H9 (cell line): ENCODE data around the gene ST6GALNAC3. TPM values are rescaled to one million over a fixed set of nuclear protein-coding genes. Genes with fewer than 3 reads are reported as not detected.

Experiments used
- DNase-seq: peaks from one replicate; pipeline ENCODE4 v3.0.0-alpha.2; 2017
- H2AFZ ChIP-seq: one replicate; pipeline ENCODE4 v1.6.1; 2013; ENCODE audit warnings: mild to moderate bottlenecking, low read length, control low read depth, moderate library complexity
- H2AK5ac ChIP-seq: 2 replicates; pipeline ENCODE4 v1.6.1; 2013; ENCODE audit warnings: low read length, control low read depth, mixed read lengths; ENCODE audit not compliant: insufficient read length
- H2BK120ac ChIP-seq: one replicate; pipeline ENCODE4 v1.6.1; 2013; ENCODE audit warnings: low read depth, mild to moderate bottlenecking, low read length, control low read depth, inconsistent platforms; ENCODE audit not compliant: poor library complexity, severe bottlenecking
- H2BK12ac ChIP-seq: 2 replicates; pipeline ENCODE4 v1.6.1; 2013; ENCODE audit warnings: low read length, control low read depth, mixed read lengths, low read depth; ENCODE audit not compliant: insufficient read length
- H2BK15ac ChIP-seq: 2 replicates; pipeline ENCODE4 v1.6.1; 2013; ENCODE audit warnings: low read depth, low read length, control low read depth
- H2BK20ac ChIP-seq: one replicate; pipeline ENCODE4 v1.6.1; 2013; ENCODE audit warnings: low read depth, mild to moderate bottlenecking, low read length, control low read depth, inconsistent platforms; ENCODE audit not compliant: poor library complexity, severe bottlenecking
- H2BK5ac ChIP-seq: 2 replicates; pipeline ENCODE4 v1.6.1; 2013; ENCODE audit warnings: low read length, control low read depth, mixed read lengths; ENCODE audit not compliant: insufficient read length
- H3K14ac ChIP-seq: 2 replicates; pipeline ENCODE4 v1.6.1; 2013; ENCODE audit warnings: low read length, control low read depth; ENCODE audit not compliant: insufficient read depth
- H3K18ac ChIP-seq: 2 replicates; pipeline ENCODE4 v1.6.1; 2013; ENCODE audit warnings: low read depth, mild to moderate bottlenecking, mixed read lengths, low read length, control low read depth; ENCODE audit not compliant: insufficient read length
- H3K23ac ChIP-seq: 2 replicates; pipeline ENCODE4 v1.6.1; 2013; ENCODE audit warnings: low read length, control low read depth, mixed read lengths, low read depth; ENCODE audit not compliant: insufficient read length
- H3K23me2 ChIP-seq: 2 replicates; pipeline ENCODE4 v1.6.1; 2013; ENCODE audit warnings: low read depth, mild to moderate bottlenecking, mixed read lengths, low read length, control low read depth; ENCODE audit not compliant: insufficient read length, poor library complexity, severe bottlenecking
- H3K27ac ChIP-seq: 2 replicates; pipeline ENCODE4 v1.5.1; 2013; ENCODE audit warnings: low read length, control low read depth, mixed read lengths, low read depth; ENCODE audit not compliant: insufficient read length
- H3K27me3 ChIP-seq: 2 replicates; pipeline ENCODE4 v1.6.1; 2013; ENCODE audit warnings: low read length, control low read depth, inconsistent platforms; ENCODE audit not compliant: insufficient read depth
- H3K4ac ChIP-seq: 2 replicates; pipeline ENCODE4 v1.6.1; 2013; ENCODE audit warnings: low read depth, mild to moderate bottlenecking, control low read depth, inconsistent platforms, low read length, moderate library complexity
- H3K4me1 ChIP-seq: 2 replicates; pipeline ENCODE4 v1.6.1; 2013; ENCODE audit warnings: low read length, control low read depth, inconsistent platforms; ENCODE audit not compliant: insufficient read depth
- H3K4me2 ChIP-seq: 2 replicates; pipeline ENCODE4 v1.6.1; 2013; ENCODE audit warnings: low read length, control low read depth, mixed read lengths; ENCODE audit not compliant: insufficient read length, insufficient read depth
- H3K56ac ChIP-seq: 2 replicates; pipeline ENCODE4 v1.6.1; 2013; ENCODE audit warnings: low read depth, mild to moderate bottlenecking, mixed read lengths, low read length, control low read depth; ENCODE audit not compliant: insufficient read length
- H3K79me1 ChIP-seq: 2 replicates; pipeline ENCODE4 v1.6.1; 2013; ENCODE audit warnings: low read depth, mild to moderate bottlenecking, moderate library complexity, low read length, control low read depth, inconsistent platforms; ENCODE audit not compliant: insufficient read depth, poor library complexity, severe bottlenecking
- H3K79me2 ChIP-seq: 2 replicates; pipeline ENCODE4 v1.6.1; 2013; ENCODE audit warnings: low read length, control low read depth, inconsistent platforms; ENCODE audit not compliant: insufficient read depth
- H3K9ac ChIP-seq: 2 replicates; pipeline ENCODE4 v1.6.1; 2013; ENCODE audit warnings: low read length, control low read depth, mixed read lengths; ENCODE audit not compliant: insufficient read length; ENCODE audit errors: extremely low read depth
- H3K9me3 ChIP-seq: one replicate; pipeline ENCODE4 v1.6.1; 2013; ENCODE audit warnings: low read depth, low read length, inconsistent platforms; ENCODE audit not compliant: control insufficient read depth
- H3T11ph ChIP-seq: one replicate; pipeline ENCODE4 v1.6.1; 2013; ENCODE audit warnings: mild to moderate bottlenecking, low read length, control low read depth, inconsistent platforms
- H4K20me1 ChIP-seq: one replicate; pipeline ENCODE4 v1.6.1; 2013; ENCODE audit not compliant: control insufficient read depth, insufficient read length, insufficient read depth
- H4K5ac ChIP-seq: 2 replicates; pipeline ENCODE4 v1.6.1; 2013; ENCODE audit warnings: low read depth, mild to moderate bottlenecking, mixed read lengths, low read length, control low read depth; ENCODE audit not compliant: insufficient read length
- H4K8ac ChIP-seq: replicated peaks from 2 replicates; pipeline ENCODE4 v1.6.1; 2013; ENCODE audit warnings: low read length, control low read depth, mixed read lengths, low read depth; ENCODE audit not compliant: insufficient read length
- H4K91ac ChIP-seq: 2 replicates; pipeline ENCODE4 v1.6.1; 2013; ENCODE audit warnings: low read depth, mild to moderate bottlenecking, moderate library complexity, mixed read lengths, low read length, control low read depth; ENCODE audit not compliant: insufficient read length
- H3K27ac Mint-ChIP-seq, 3 experiments: 2 replicates in 2 of 3; 3 replicates in 1 of 3; pipeline ENCODE4 v1.8.0; 2020 to 2021; ENCODE audit warnings: mixed read lengths in 3 of 3, mild to moderate bottlenecking in 1 of 3, moderate library complexity in 1 of 3
- H3K27me3 Mint-ChIP-seq: 2 replicates; pipeline ENCODE4 v1.8.0; 2021; ENCODE audit warnings: low read depth, mild to moderate bottlenecking, moderate library complexity, mixed read lengths
- H3K36me3 Mint-ChIP-seq, 3 experiments: 2 replicates in 2 of 3; 3 replicates in 1 of 3; pipeline ENCODE4 v1.8.0; 2020 to 2021; ENCODE audit warnings: low read depth in 3 of 3, mixed read lengths in 3 of 3; ENCODE audit not compliant: insufficient read depth in 1 of 3
- H3K4me1 Mint-ChIP-seq, 2 experiments: 2 replicates each; pipeline ENCODE4 v1.8.0; 2020; ENCODE audit warnings: mixed read lengths in 2 of 2
- H3K4me3 Mint-ChIP-seq, 2 experiments: 2 replicates in 1 of 2; 3 replicates in 1 of 2; pipeline ENCODE4 v1.8.0; 2020 to 2021; ENCODE audit warnings: mild to moderate bottlenecking in 2 of 2, mixed read lengths in 2 of 2, moderate library complexity in 1 of 2
- H3K9me3 Mint-ChIP-seq, 2 experiments: 2 replicates in 1 of 2; 3 replicates in 1 of 2; pipeline ENCODE4 v1.8.0; 2020; ENCODE audit warnings: mild to moderate bottlenecking in 2 of 2, mixed read lengths in 2 of 2, moderate library complexity in 1 of 2
- CTCF ChIP-seq: fragments of 200-600 bp; sonication (generic); conservative IDR thresholded peaks from 3 replicates; pipeline ENCODE4 v1.8.0; 2021; ENCODE audit warnings: antibody characterized with exemption, mild to moderate bottlenecking
- WGBS: extraction: QIAGEN DNeasy Blood & Tissue Kit; methylation state at CpG from one replicate; pipeline ENCODE4 v1.1.7; 2013; ENCODE audit warnings: missing lambda C conversion rate, low lambda C conversion rate, mixed read lengths; ENCODE audit not compliant: insufficient read length; ENCODE audit errors: extremely low coverage; 5-methylcytosine and 5-hydroxymethylcytosine counted together
- total RNA-seq: library from RNA; stranded (reverse); gene quantifications from 2 replicates; pipeline ENCODE4 v1.2.1, GENCODE V29; 2021

ST6GALNAC3 gene
- total RNA-seq, 1 experiment from 2014 or later: 11.2 TPM

DNA sequence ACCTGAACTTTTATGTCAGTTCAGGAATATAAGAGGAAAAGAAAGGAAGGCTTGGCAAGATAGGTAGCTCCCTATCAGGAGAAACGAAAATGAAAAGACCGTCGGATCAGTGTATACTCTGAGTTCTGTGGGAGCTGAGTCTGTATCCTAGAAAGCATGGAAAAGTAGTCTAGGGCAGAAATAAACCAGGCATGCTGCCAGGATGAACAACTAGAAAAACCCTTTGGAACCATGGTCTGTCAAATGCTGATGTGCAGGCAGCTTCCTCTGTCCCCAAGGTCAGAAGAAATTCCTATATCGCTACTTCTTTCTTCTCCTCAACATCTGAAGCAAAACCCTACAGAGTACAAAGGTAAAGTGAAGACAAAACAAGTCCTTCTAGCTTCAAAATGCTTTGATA lies 268.8 kb downstream of the ST6GALNAC3 start:
- Mint-ChIP-seq H3K9me3 (peaks cover 3 to 6% of the 10 kb centered on the region in 2 experiments; a peak in 2 of 5 replicates), H3K27ac (no peak overlapping the region), H3K36me3 (peaks cover 0 to 6% (median 0%) of the 10 kb centered on the region in 3 experiments; a peak in 2 of 7 replicates), H3K27me3 (no peaks in the 10 kb centered on the region), H3K4me3 (no peak overlapping the region), H3K4me1 (no peaks in the 10 kb centered on the region)
- H3K79me2 ChIP-seq: no peaks in the 10 kb centered on the region
- no peak overlapping the region for H2AFZ ChIP-seq
- TF ChIP-seq CTCF: no peak
- no peak overlapping the region for H4K8ac ChIP-seq
- no peak overlapping the region for H3K18ac ChIP-seq
- H3K56ac ChIP-seq: no peak overlapping the region
- H3K9me3 ChIP-seq: no peaks in the 10 kb centered on the region
- H2BK5ac ChIP-seq: no peak overlapping the region
- H3K4me2 ChIP-seq: no peak overlapping the region
- H4K5ac ChIP-seq: no peak overlapping the region
- no peak overlapping the region for H3K14ac ChIP-seq
- no peak overlapping the region for H2BK15ac ChIP-seq
- H3K23ac ChIP-seq: no peak overlapping the region
- no peaks in the 10 kb centered on the region for H3K27me3 ChIP-seq
- H3K23me2 ChIP-seq: no peaks in the 10 kb centered on the region
- H2BK12ac ChIP-seq: no peak overlapping the region
- no peak overlapping the region for H4K91ac ChIP-seq
- no peak overlapping the region for H3K4ac ChIP-seq
- H2AK5ac ChIP-seq: no peak overlapping the region
- no peak overlapping the region for H3K9ac ChIP-seq
- no CpG with 5 or more reads among the region's 4 CpGs for WGBS
- H3K4me1 ChIP-seq: no peaks in the 10 kb centered on the region
- H2BK20ac ChIP-seq: no peak overlapping the region
- H3K79me1 ChIP-seq: no peaks in the 10 kb centered on the region
- no peak overlapping the region for H3K27ac ChIP-seq
- no peak overlapping the region for H3T11ph ChIP-seq
- no peak overlapping the region for H2BK120ac ChIP-seq
- DNase-seq: no peak
- H4K20me1 ChIP-seq: no peaks in the 10 kb centered on the region
